Stimulated activated naive CD4-positive, alpha-beta T cell (primary cell): ENCODE measurements around the gene LRRC32.

Experiments
- DNase-seq, 6 experiments: peaks; one replicate each; lab custom pipeline; 2025; lab: John Stamatoyannopoulos, UW

Gene LRRC32

DNA sequence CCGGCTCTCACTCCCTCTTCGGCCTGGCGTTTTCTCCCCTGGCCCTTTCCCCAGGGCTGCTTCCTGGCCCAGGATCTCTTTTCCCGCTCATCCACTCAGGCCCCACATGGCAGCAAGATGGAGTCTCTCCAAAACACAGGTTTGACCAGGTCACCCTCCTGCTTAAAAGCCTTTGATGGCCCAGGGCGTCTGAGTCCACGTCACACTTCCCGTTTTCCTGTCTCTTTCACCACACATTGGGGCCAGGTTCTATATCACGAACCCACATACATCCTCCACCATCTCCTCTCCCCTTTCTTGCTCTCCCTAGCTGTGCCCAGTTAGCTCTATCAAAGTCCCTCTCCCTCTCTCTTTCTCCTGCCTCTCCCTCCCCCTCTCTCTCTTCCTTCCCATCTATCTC lies 7.8 kb upstream of the LRRC32 start:
- DNase-seq, result no peak

DNA sequence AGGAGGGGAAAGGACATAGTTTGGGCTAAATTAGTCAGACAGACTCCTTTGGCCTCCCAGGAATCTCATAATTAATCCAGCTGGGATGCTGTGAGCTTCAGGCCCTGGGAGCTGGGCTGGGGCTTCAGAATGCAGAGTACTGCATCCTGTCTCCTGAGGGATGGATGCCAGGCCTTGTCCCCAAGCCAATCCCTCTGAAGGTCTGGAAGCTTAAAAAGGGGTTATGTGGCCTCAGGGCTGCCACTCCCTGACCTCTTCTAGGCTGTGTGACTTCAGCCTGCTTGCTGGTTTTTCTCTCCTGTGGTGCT lies 6.9 kb upstream of the LRRC32 start:
- DNase-seq, result no peak

DNA sequence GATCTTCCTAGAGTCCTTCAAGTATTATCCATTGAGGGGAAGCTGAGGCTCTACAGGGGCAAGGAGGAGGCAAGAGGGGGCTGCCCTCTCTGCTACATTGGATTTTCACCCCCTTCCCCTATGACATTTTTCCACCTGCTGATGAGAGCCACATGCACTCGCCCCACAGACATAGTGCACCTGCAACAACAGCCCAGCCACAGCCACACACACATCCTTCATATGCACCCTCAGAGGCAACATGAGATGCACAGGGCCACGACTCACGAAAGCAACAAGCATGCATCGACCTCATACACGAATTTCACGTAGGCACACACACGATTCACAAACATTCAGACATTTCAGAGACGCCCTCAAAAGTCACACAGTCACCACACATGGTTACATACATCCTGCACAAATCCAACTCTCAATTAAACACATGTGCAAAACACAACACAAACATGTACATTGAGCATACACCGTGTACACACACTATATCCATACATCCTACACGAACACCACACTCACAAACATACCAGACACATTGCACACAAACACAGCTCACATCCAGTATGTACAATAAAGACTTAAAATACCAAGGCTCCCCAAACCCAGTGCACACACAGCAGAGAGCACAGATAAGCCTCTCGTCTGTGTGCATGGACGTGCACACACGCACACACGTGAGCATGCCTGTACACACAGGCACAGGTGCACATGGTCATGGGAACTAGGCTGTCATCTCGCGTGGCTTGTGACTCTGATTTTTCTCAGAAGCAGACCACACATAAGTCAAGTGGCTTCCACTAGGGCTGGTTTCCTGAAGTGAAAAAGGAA lies 6.3 kb upstream of the LRRC32 start:
- DNase-seq, result no peak

DNA sequence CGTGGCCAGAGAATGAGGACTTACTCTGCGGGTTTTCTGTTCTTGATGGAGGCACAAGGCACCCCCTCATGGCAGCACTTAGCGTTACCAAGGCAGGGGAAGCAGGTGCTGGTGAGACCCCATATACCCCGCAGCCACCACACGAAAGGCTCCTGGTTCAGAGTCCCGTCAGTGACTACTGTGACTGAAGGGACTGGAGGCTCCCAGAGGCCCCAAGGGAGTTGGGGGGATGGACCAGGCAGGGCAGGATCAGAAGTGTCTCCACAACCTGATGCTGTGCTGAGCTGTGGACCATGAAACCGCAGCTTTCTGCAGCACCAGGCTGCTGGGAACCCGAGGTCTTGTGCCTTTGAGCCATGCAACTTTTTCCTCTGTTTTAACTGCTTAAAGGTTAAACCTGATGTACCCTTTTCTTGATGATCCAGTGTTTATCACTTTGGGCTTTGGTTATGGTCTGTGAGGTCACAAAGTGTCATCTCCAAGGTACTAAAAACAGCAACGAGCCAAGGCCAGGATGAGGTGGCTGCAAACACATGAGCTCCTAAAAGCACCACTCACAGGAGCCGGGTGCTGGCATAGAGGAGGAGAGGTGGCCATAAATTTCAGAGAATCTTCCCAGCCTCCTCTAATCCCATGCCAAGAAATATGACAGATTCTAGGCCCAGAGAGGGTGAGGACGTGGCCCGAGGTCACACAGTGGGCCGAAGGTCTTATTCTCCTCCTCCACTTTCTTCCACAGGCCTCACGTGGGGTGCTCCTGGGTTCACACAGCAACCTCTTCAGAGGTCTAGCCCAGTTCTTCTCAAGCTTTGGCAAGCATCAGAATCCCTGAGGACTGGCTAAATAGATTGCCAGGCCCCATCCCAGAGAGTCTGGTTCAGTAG lies 4.2 kb upstream of the LRRC32 start:
- no peak for DNase-seq

DNA sequence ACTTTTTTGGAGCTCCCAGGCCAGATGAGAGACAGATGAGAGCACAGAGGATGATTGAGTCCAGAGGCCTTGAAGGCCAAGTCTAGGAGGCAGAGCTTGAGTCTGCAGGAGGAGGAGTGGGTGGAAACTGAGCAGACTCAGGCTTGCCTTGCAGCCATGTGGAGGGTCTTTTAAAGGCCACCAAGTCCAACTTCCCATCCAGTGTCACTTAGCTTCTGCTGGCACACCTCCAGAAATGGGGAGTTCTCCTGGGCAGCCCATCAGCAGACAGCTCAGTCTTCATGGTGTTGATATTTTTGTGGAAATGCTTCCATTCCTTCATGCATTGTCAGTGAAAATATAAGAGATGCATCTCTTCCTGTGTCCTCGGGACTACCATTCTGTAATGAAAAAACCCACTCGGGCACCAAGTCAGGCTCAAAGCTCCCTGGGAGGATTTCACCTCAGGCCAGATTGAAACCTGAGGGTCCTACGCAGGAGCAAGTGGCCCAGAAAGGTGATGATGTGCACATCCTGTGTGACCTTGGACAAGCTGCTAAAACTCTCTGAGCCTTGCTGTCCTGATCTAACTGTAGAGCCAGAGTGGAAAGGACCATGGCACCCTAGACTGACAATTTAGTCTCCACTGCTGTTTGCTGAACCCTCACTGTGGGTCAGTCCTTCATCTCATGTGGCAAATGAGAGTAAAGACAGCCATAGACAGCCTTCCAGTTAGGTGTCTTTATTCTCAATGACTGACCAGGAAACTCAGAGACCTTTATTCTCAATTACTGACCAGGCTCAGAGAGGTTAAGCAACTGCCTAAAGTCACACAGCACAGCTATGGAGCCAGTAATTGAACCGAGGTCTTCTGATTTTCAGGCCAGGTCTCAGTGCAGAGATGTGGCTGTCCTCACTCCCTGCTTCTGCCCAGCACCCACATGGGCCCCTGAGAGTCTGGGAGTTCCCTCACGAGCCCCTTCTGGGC lies 2.9 kb upstream of the LRRC32 start:
- no peak for DNase-seq

DNA sequence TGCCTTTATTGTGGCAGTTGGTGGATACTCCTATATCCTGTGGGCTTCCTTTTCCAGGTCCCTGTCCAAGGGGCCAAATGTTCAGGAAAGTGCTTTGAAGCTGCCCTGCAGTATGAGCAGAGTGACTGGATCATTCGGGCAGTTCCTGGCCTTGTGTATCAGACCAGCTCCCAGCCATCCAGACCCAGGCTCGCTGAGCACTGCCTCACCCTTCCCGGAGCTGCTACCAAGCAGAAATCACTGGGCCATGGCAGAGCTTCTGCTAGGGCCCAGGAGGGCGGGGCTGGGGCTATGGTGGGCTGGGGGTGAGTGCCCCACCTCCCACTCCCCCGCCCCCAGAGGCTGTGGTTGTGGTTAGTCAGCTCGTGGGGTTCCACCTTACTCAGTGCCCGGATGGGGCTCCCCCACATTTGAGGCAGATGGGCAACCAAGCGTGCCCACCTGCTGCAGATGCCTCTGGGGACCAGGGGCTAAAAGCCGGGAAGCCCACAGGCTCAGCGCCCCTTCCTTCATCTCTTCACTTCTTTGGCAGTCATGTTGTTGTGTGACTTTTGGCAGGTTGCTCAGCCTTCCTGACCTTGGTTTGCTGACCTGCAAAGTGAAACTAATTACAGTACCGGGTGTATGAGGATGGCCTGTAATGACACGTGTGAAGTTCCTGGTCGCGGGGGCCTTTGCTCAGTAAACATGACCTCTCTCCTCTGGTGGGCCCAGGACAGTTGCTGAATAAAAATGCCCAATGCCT lies 2.1 kb upstream of the LRRC32 start:
- DNase-seq, result no peak

DNA sequence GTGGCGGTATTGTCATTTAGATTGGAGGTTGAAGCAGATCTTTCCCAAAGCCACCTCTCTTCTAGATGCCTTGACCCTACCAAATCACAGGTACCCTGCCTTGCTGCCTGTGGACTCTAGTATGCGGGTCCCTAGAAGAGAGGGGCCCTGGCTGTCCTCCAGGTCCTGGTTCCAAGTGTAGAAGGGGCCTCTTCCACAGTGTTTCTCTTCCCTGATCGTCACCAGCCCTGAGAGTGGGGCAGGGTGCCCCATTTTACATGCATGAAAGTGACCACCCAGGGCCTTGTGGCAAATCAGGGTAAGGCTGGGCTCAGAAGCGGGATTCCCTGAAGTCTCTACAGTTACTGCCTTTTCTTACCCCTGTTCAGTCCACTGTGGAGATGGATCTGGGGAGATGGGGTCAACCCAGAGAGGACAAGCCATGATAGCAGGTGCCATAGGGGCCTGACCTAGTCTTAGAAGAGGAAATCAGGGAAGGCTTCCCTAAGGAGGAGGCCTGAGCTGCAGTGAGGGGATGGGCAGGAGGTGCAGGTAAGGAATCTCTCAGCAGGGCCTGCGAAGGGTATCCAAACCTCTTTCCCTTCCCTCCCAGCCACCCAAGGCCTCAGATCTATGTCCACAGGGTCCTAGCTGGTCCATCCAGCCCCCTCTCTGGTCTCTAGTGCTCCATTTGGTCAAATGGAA lies 1.2 kb upstream of the LRRC32 start:
- DNase-seq, result no peak

DNA sequence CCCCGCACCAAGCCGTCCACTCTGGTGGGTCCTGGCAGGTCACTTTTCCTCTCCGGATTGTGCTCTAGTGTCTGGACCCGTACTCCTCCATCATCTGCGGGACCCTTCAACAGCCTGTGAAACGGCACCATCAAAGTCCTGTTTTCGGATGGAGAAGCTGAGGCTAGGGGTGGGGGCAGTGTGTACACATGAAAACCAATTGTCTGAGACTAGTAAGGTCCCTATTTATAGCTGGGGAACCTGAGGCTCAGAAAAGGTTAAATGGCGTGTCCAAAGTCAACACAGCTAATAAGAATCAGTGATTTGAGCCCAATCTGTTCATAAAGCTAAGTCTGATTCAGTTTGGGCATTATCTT lies 668 bp upstream of the LRRC32 start:
- DNase-seq, result no peak

DNA sequence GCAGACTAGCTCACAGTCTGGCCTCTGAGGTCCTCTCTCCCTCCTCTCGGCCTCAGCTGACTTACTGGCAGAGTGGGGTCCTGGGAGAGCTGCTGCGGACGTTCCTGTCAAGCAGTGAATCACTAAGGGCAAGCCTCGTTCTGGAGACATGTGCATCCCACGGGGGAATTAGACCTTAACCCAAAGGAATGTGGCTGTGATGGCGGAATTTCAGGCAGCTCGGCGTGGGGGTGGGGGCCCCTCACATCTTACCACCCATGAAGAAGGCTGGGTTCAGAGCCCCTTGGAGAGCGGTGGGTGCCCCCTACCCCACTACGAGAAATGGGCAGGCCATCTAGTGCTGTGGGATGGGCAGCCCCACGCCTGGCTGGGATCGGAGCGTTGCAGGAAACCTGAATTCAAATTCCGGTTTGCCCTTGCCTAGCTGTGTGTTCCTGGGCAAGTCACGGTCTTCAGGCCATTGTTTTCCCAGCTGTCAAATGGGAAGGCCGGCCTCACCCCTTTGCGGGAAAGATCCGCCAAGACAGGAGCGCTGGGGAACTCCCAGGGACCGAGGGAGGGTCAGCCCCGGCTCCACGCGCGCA lies 554 bp downstream of the LRRC32 start:
- no peak for DNase-seq

DNA sequence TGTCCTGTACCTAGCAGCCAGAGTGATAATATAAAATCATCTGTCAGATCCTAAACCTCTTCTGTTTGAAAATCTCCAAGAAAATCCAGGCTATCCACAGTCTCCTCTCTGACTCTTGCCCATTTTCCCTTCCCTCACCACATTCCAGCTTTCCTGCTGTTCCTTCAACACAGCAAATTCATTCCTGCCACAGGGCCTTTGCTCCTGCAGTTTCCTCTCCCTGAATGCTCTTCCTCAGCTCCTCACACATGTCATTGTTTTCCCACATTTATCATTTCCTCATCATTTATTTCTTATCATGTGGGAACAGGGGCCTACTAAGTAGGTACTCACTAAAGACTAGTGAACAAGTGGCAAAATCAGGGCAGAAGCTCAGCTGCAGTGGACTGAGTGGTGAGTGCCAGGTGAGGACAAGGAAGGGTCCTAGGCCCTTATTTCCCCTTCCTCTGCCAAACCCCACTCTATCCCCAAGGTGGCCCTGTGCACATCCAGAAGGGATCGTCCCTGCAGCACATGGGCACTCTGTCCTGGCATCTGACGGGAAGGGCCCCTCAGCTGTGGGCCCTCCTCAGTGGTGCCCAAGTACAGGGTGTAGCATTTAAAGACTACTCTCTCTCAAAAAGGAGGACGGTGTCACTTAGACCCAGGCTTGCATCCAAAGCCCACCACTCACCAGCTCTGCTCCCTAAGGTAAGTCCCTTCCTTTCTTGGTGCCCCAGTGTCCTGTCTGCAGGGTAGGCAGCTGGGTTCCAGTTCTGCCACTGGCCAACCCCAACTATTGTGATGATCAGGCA lies 2.0 kb downstream of the LRRC32 start:
- DNase-seq, result no peak

DNA sequence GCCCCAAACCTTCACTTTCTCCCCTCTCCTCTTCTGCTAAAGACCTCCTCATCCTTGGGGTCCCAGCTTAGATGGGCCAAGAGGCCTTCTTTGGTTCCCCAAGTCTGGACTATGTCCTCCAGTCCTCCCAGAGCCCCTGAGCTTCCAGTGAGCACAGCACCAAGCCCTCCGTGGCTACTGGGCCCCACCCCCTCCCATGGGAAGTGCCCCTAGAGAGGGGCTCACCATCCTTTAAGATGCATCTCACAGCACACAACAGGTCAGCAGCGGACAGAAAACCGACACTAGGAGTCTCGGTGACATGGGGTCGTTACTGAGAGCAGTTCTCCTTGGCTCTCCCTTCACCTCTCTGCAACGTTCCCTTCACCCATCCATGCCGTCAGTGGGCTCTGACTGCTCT lies 2.7 kb downstream of the LRRC32 start:
- DNase-seq, result no peak

DNA sequence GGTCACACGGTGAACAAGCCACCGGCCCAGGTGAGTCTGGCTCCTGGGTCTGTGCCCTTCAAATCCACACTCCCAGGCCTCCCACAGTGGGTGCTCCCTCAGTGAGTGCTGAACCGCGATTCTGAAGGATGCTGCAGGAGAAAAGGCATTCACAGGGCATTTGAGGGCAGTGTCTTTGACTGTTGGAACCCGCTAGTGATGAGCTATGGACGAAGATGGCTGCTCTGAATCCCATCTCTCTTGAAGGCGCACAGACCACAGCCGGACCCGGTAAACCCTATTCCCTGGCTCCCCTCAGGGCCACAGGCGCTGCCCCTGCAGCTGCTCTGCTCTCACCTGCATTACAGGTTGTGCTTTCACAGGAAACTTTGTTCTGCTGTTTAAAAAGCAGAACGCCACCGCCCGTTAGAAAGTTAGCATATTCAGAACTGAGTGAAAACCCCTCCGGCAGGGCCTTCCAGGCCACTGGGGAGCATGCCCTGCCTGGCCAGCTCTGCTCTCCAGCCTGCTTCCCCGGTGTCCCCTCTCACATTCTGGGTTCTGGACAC lies 3.2 kb downstream of the LRRC32 start:
- no peak for DNase-seq

DNA sequence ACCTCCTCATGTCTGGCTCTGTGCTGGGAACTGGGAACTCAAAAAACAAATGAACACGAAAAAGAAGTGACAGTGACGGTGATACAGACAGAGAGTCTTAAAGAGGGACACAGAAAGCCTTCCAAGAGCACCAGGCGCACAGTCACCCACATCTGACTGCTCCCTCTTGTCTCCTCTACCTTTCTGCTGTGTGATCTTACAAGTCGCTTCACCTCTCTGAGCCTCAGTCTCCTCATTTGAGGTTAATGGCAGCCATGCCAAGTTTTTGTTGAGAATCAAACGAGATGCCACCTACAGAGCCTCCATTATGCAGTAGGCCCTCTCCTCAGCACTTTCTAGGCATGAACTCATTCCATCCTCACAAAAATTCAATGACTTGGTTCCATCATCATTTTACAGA lies 3.7 kb downstream of the LRRC32 start:
- DNase-seq, result no peak

DNA sequence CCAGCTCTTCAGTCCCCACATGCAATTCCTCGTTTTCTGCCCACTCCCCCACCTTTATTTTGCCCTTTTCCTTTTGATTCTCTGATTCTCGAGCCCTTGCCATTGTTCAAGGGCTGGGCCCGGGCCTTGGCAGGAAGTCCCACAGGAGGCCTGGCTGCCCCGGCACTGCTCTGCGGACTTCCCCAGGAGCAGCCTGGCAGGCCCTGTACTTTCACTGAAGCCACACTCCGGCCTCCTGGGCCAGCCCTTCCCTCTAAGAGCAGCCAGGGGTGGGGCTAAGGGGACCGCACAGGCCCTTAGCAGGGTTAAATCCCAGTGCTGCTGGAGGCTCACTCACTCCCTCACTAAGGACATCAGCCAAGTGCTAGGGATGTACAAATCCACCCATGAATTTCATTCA lies 4.1 kb downstream of the LRRC32 start:
- no peak for DNase-seq

DNA sequence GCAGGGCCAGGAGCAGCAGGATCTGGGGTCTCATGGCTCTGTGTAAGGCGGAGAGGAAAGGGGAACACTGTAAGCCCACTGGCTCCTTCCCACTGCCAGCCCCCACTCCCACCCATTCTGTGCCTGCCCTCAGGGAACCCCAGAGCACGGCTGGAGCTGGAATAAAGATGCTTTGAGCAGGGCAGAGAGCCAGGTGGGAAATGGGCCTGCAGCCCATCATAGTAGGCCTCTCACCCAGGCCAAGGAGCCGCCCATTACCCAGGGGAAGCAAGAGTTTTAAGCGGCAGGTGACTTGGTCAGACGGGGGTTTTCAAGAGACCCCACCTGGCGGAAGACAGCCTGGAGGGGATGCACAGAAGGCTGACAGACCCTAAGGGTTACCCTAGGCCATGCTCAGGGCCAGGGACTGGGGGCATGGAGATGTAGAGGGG lies 4.6 kb downstream of the LRRC32 start:
- no peak for DNase-seq

DNA sequence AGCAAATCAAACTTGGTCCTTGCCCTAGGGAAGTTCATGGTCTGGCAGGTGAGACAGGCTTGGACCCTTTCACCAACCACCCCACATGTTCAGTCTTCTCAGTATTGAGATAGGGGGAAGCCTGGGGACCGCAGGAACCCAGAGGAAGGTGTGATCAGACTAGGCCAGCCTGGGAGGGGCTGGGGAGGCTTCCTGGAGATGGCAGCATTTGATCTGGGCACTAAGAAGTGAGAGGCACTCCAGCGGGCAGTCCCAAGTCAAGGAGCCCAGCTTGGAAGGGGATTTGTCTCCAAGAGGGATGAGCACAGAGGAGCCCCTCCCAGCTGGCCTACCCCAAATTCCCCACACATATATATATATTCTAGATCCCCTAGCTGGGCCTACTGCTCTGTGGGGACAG lies 5.4 kb downstream of the LRRC32 start:
- no peak for DNase-seq

DNA sequence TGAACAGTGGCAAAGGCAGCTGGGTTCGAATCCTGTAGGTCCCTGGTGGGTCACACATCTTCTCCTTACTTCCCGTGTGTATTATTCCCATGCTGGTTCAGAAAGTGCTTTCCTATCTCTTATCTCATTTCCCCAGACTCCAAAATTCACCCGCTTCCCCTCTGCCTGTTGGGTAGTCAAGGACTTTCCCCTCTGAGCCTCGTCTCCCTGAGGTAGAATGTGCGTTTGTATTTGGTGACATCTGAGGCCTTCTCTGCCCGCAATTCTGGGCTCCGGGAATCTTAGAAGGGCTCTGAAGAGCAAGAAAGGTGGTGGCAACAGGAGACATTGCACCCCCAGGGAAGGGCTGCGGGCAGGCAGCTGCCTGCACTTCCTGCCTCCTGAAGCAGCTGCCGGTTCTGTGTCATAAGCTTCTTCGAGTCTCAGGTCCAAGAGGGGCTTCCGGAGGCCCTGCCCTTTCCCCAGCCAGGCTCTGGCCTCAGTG lies 5.9 kb downstream of the LRRC32 start:
- peak in 2 of 6 experiments; percentile 8 to 10 for DNase-seq

DNA sequence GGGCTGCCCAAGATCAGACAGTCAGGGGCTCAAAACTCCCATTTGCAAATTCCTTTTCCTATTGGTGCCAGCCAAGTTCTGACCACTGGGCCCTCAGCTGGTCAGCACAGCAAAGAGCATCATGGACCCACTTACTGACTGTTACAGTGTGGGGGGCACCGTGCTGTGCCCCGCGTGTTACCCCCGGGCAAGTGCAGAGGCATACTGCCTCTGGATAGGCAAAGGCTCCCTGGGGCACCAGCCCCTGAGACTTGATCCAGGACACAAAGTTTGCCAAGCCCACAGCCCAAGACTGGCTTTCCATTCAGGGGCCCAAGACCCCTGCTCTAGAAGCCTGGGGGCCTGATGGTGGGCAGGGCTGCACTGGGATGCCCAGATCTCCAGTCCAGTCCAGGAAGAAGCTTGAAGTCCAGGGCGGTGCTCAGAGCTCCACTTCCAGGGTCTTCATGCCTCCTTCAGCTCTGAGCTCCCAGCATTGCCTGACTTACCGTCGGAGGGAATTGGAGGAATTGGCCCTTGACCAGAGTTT lies 6.6 kb downstream of the LRRC32 start:
- no peak for DNase-seq

DNA sequence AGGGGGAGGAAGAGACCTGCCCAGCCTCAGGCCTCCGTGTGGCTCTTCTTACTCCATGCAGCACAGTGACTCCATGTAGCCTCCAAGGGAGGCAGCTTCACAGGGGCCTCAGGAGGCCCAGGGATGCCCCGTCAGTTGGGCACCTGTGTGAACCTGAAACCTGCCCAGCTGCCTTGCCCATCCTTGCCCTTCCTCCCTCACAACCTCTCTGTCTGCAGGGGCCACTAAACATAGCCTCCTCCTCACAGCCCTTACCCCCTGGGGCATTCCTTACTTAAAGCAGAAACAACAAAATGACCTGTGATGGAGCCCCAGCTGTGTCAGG lies 7.1 kb downstream of the LRRC32 start:
- DNase-seq, result no peak
